ENCODE measurements around the gene SMIM41.
A peak's percentile ranks its signal among the peaks of the same experiment; 100 is the strongest.

Gene SMIM41

DNA sequence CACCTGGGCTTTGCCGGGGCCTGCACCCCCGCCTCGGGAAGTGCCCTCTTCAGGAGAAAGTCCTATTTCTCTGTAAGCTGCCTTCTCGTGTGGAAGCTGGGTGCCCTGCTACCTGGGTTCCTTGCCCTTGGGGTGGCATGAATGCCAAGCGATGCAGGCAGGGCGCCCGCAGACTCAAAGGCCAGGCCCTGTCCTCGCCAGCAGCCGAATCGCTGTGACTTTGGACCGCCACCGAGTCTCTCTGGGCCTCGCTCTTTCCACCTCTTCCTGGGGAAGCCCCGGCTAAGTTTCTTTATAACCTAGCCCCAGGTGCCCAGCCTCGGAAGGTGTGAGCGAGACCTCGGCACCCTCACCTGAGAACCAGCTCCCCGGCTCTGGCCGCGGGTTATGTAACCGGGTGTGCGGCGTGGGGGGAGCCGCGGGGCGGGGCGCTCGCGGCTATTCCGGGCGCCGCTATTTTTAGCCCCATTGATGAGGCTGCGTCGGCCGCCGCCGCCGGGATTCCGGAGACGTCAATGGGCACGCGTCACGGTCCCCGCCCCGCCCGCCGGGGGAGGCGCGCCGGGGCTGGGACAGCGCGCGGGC is 42.8 kb upstream of the SMIM41 start:
- TF ChIP-seq CTCF (conservative IDR thresholded peaks at IDR 0.05): no peak
- TF ChIP-seq ZFX (IDR thresholded peaks at IDR 0.05): peak; percentile 15; the same call in 1 of the 2 replicates
- peak overlapping the region; percentile 80 for H3K27ac ChIP-seq

DNA sequence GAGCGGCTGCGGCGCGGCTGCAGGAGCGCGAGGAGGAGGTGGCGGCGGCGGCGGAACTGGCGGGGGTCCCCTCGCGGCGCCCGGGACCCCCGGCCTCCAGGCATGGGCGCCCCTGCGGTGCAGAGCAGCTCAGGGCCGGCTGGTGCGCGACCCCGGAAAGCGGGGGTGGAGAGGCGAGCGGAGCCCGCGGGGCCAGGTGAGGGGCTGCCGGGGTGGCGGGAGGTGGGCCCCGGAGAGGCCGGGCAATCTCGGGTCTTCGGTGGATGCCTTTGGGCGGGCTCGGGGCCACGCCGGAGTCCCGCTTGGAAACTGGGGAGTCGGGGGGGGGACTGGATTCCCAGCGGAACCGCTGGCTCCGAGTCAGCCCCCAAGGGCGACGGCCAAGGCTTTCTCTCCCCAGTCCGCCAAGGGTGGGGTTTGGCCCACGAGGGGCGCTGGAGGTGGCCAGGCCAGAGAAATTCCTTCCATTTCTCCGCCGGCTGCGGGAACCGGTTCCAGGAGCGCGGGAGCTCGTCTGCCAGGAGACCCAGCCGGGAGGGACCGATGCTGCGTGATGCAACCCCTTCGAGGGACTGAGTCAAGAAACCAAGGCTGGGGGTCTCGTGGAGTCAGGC is 42.1 kb upstream of the SMIM41 start:
- peak overlapping the region; percentile 80 for H3K27ac ChIP-seq
- TF ChIP-seq ZFX (IDR thresholded peaks at IDR 0.05): peak; percentile 39; the same call in 1 of the 2 replicates
- no peak for TF ChIP-seq CTCF (conservative IDR thresholded peaks at IDR 0.05)

- TF ChIP-seq CTCF (conservative IDR thresholded peaks at IDR 0.05): no peak
- TF ChIP-seq ZFX (IDR thresholded peaks at IDR 0.05): no peak
- H3K27ac ChIP-seq: no peak overlapping the region
These were observed 41.1 kb upstream of the SMIM41 start for GRCh38 chr12:52038447-52038846.

DNA sequence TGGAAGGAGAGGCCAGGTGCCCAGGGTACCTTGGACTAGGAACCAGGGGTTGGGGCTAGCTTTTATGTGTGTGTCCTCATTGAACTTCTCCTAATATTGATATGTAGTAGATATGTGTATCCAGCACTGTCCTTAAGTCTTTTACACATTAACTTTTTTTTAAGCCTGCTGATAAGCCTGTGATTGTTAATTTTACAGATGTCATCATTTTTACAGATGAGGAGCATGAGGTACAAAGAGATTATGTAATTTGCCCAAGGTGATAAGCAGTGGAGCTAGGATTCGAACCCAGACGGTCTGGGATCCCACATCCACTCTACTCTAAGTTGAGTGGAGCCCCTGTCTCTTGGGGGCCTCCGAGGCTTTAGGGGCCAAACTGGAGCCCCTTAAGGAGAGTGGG is 38.5 kb upstream of the SMIM41 start:
- no peak overlapping the region for H3K27ac ChIP-seq
- TF ChIP-seq CTCF (conservative IDR thresholded peaks at IDR 0.05) (no peak), ZFX (IDR thresholded peaks at IDR 0.05) (no peak)

DNA sequence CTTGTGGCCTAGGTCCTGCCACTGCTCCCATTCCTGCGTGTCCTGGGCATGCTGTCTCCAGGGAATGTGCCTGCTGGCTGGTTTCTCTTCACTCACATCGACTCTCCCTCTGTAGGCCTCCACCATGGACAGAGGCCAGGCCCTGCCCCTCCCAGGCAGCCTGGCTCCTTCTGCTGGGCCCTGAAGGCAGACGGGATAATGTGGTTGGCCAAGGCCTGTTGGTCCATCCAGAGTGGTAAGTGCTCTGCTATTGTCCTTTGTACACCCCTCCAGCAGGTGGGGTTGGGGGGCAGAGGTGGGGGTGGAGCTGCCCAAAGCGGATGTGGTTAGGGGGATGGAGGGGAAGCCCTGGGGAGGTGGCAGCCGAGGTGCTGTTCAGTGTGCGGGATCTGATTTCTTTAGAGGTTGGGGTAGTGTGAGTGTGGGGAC is 37.8 kb upstream of the SMIM41 start:
- H3K27ac ChIP-seq: no peak overlapping the region
- TF ChIP-seq ZFX (IDR thresholded peaks at IDR 0.05): no peak
- TF ChIP-seq CTCF (conservative IDR thresholded peaks at IDR 0.05): no peak

GRCh38 chr12:52042706-52043385 is 36.7 kb upstream of the SMIM41 start:
- TF ChIP-seq CTCF (conservative IDR thresholded peaks at IDR 0.05) (no peak), ZFX (IDR thresholded peaks at IDR 0.05) (no peak)
- H3K27ac ChIP-seq: peak overlapping the region; percentile 72
